Islet precursor cell (in vitro differentiated cells): ENCODE data around the gene CIAO2A.
"Not testable (repeated sequence)": the region's sequence is repeated elsewhere in the genome, so short reads cannot be mapped to it uniquely, and the experiment has no call there.

Experiments used
- DNase-seq: peaks from one replicate; pipeline ENCODE4 v3.0.0-alpha.2; 2018

Gene CIAO2A

DNA sequence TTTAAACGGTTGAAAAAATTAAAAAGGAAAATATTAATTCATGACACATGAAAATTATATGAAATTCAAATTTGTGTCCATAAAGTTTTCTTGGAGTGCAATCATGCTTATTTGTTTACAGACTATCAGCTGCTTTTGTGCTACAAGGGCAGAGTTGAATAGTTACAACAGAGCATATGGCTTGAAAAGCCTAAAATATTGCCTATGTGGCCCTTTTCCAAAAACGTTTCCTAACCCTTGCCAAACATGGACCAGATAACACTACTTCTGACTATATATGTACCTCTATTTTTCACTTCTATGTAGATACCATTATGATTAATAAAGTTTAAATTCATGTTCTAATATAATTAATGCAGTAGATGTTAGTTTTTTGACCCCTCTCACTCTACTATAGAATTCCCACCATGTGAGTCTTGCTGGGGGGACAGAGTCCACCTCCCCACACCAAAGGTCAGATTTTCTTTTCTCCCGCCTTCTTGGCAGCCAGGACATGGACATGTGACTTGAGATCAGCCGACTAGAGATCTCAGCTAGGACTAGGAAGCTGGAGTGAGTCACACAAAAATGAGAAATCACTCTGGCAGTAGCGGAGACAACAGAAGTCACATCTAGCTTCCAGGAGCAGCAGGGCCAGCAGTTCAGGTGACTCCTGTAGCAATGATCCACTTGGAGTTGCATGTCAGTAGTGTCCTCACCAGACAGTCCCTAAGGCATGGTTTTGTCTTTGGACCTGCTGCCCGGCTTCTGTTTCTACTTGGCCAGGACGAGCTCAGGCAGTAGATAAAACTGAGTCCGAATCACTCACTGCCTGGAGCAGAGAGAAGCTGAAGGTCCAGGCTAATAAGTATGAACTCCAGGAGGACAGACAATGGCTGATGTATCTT lies 22.4 kb downstream of the CIAO2A start:
- peak; percentile 67 for DNase-seq

DNA sequence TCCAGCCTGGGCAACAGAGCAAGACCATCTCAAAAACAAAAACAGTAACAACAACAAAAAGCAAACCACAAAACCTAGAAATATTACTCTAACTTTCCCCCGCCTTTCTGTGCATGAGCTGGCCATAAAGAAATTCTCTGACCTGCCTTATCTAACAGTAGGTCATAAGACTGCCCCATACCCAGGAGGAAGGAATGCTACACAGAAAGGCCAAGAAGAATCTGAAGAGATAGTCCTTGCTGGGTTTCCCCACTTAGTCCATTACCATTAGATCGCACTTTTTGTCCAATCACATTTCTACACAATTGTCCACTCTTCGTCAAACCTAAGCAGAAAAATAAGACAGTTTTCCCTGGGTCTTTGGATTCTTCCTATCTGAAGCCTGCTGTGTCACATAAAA lies 23.5 kb downstream of the CIAO2A start:
- DNase-seq: no peak

DNA sequence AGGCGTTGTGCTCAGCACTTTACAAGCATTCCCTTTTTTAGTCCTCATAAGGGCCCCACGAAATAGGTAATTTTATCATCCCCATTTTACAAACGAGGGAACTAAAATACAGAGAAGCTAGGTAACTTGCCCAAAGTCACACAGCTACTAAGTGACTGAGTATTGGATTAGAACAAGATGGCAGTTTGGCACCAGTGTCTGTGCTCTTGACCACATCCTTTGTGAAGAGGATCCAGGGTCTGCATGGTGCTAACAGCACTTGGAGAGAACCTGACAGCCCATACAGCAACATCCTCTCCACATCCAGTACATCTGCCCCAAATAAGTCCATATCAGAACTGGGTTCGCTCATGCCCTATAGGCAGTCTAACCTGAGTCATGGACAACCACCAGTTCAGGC lies 25.5 kb downstream of the CIAO2A start:
- DNase-seq: no peak

DNA sequence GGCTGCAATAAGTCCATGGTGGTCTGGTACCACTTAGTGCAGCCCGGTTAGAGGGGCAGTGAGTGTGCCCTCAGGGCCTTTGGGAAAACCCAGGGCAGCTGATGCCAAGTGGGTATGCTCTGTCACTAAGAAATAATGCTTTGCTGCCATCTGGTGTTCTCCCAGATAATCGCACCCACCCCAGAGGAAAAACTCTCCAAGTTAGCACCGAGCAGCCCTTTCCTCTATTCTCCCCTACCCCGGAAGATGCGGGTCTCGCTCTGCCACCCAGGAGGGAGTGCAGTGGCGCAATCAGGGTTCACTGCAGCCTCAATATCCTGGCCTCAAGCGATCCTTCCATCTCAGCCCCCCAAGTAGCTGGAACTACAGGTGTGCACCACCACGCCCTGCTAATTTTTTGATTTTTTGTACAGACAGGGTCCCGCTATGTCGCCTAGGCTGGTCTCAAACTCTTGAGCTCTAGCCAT lies 26.0 kb downstream of the CIAO2A start:
- peak; percentile 88 for DNase-seq

DNA sequence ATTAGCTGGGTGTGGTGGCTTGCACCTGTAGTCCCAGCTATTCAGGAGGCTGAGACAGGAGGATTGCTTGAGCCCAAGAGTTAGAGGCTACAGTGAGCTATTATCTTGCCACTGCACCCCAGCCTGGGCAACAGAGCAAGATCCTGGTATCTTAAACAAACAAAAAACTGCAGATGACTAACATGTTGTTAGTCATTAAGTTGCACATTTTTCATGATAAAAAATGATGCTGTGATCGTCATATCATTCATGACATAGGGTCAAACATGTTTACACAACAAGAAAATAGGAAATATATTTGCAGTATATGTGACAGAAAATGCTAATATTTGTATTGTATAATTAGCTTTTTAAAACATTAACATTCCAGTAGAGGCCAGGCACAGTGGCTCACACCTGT lies 27.2 kb downstream of the CIAO2A start:
- no peak for DNase-seq

DNA sequence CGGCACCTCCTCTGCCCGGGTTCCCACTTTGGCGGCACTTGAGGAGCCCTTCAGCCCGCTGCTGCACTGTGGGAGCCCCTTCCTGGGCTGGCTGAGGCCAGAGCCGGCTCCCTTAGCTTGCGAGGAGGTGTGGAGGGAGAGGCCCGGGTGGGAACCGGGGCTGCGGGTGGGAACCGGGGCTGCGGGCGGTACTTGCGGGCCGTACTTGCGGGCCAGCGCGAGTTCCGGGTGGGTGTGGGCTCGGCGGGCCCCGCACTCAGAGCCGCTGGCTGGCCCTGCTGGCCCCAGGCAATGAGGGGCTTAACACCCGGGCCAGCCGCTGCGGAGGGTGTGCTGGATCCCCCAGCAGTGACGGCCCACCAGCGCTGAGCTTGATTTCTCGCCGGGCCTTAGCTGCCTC lies 32.9 kb downstream of the CIAO2A start:
- no peak for DNase-seq

DNA sequence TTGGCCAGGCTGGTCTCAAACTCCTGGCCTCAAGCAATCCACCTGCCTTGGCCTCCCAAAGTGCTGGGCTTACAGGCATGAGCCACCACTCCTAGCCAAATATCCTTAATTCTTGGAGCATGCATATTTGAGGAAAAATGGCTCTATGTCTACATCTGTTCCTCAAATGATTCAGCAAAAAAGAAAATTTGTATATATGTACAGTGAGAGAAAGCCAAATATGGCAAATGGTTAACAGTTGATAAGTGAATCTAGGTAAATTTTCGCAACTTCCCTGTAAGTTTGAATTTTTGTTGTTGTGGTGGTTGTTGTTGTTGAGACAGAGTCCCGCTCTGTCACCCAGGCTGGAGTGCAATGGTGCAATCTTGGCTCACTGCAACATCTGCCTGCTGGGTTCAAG lies 34.5 kb downstream of the CIAO2A start:
- DNase-seq: not testable (repeated sequence)

DNA sequence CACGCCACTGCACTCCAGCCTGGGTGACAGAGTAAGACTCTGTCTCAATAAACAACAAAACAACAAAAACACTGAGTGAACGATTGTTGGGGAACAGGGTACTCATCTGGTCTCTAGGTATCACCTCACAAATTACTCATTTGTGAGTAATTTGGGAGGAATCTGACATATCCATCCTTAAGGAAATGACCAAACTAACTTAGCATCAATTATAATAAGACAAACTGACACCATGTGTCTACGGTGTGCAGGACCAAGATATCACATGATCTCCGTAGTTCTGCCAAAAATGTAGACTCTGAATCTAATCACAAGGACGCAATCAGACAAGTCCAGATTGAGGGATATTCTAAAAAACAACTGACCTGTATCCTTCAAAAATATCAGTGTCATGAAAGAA lies 35.4 kb downstream of the CIAO2A start:
- DNase-seq: no peak

DNA sequence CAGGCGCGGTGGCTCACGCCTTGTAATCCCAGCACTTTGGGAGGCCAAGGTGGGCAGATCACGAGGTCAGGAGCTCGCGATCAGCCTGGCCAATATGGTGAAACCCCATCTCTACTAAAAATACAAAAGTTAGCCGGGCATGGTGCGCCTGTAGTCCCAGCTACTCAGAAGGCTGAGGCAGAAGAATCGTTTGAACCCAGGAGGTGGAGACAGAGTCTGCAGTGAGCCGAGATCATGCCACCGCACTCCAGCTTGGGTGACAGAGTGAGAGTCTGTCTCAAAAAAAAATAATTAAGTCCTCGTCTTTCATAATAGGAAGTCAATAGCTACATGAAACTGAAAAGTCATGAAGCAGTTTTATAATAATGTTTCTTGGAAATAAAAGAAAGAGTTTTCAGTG lies 40.0 kb downstream of the CIAO2A start:
- DNase-seq: not testable (repeated sequence)

DNA sequence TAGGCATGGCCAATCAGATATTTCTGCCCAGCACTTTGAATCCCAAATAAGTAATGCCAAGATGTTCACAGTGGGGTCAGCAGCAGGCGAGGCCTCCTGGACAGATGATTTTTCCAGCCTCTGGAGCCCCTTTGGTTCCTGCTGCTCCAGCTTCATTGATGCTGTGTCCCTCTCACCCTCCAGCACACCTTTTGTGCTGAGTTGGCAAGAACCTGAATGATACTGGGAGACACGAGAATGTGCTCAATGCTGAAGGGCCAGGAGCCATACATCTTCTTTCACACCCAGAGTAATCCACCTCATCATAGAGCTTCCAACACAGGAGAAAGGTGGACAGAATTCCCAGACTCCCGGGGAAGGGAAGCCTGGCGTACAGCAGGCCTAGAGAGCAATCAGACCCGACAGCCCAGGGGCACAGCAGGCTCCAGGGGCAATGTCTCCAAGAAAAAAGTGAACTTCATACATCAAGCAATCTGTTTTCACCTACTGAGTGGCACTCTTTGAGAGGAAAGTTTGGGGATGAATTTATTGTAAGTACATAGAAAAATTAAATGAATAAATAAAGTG lies 40.6 kb downstream of the CIAO2A start:
- no peak for DNase-seq

DNA sequence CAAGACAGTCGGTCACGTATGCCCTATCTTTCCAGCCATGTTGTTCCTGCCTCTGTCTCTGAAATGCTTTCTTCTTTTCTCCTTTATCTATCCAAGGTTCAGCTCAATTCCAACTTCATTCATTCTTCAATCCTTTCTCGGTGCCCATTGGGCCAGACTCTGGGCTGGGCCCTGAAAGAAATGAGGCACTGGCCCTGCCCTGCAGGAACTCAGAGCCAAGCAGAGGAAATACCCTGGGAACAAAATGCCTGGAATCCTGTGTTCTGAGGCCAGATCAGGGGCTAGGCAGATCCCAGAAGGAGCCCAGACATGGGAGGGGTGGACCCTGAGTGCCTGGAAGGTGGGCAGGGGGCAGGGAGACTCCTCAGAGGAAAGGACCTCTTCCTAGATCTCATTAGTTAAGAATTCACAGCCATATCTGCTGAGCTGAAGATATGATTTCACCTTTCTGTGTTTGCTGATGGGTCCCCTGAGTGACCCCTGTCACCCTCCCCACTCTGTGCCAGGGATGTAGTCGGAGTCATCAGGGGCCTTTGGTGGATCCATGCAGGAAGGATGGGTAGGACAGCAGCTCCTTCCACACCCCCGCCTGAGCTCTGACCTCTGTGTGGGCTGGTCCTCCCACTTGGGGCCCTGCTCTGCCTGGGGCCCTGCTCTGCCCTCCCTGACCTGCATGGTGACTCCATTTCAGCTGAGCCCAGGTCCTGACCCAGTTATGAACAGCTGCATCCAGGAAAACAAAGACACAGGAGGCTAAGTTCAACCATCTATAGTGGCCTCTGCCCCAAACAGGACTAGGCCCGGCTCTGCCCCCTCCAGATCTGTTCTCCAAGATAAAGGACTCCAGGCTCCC lies 42.0 kb downstream of the CIAO2A start:
- no peak for DNase-seq

DNA sequence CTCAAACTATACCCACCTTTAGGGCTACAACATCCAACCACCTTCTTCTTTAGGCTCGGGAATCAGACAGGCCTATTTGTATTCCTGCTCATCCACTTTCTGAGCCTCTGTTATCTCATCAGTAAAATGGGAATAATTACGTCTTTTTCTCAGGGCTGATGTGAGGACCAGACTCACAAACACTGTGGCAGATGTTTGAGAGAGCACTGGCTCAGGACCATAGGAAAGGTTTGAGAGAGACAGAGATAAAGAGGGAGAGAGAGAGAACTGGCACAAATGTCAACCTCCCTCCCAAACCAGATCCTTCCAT lies 42.6 kb downstream of the CIAO2A start:
- no peak for DNase-seq

DNA sequence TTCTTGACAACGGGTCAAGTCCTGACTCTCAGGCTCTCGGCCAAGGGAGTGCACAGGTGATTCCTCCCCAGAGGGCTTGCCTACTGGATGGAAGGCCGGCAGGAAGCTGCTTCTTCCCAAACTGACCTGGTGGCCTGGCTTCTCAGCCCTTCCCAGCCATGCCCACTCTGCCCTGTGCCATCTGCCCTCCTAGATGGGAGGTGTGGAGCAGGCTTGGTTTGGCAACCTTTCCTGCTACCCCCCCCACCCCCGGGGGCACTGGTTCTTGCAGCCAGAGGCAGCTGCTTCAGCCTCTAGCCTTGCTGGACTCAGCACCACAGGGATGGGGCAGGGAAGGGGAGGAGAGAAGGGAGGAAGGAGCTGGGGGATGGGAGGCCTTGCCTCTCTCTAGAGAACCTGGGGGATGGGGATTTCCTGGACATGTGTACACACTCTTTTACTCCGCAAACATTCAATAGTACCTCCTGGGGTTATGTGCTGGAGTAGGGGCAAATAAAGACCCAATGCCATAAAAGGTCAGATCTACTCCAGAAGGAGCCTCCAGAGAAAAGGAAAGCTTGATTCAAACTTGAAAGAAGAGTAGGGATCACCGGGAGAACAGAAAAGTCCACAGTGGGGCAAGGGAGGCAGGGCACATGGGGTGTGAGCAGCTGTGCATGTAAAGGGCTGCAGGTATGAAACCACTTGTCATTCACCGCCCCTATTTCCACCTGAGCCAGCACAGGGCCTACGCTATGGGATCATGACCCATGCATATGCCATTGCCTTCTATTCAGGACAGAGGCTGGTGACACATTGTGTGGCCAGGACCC lies 43.2 kb downstream of the CIAO2A start:
- DNase-seq: no peak

DNA sequence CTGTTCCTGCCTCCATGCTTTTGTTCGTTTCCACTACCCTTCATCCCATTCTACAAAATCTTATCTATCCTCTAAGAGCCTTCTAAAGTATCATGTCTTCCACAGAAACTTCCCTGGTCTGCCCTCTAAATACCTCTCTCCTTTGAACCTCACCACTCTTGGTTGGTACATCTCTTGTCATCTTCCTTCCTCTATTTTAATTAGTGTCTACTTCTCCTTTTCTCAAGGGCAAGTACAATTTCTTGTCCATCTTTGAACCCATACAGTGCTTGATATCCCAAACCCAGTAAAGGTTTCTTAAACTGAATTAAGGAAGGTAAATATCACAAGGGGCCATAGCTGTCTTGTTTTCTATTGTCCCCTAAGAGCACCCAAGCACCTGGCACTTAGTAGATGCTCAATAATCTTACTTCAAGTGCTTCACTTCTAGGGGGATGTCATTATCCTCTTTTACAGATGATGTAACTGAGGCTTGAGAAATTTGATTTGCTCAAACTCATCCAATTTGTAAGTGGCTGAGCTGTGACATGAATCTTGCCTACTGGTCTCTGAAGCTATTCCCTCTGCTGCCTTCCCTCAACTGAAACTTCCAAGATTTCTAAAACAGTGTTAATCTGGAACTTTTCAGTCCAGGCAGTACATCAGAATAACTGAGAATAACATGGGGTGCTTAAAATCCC lies 44.7 kb downstream of the CIAO2A start:
- DNase-seq: no peak

DNA sequence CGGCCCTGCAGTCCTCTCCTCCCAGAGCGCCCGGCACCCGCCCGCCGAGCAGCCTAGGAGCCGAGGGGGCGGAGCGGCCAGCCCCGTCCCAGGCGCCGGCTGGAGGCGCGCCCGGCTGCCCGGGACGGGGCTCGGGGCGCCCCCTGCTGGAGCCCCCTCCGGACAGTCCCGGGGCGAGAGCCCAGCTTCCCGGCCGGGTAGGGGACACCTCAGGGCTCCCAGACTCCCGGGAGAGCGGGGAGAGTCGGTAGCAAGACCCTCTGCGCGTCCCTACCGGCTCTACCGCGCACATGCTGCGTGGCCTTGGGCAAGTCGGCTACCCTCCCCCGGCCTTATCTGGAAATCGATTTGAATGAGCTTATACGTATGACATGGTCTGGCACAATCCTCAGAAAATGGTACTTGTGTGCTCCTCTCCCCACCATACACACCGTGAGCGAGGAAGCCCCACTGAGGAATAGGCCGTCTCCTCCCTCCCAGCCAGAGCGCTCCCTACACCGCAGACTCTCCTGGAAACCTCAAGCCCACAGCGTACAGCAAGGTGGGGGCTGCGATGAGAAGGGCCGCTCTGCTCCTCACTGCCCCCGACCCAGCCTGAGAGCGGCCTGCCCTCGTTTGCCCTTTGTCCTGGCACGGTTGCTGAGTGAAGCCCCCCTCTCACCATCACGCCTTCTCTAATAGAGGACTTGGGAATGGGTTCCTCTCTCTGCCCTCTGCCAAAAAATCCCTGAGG lies 47.1 kb downstream of the CIAO2A start, which contains the start of gene DAPK2:
Gene DAPK2 (minus strand): TSS at position 65 of the 733 bp plus-strand sequence. CDS start 6,224 bp downstream, outside the sequence.
- DNase-seq: peak; percentile 80

DNA sequence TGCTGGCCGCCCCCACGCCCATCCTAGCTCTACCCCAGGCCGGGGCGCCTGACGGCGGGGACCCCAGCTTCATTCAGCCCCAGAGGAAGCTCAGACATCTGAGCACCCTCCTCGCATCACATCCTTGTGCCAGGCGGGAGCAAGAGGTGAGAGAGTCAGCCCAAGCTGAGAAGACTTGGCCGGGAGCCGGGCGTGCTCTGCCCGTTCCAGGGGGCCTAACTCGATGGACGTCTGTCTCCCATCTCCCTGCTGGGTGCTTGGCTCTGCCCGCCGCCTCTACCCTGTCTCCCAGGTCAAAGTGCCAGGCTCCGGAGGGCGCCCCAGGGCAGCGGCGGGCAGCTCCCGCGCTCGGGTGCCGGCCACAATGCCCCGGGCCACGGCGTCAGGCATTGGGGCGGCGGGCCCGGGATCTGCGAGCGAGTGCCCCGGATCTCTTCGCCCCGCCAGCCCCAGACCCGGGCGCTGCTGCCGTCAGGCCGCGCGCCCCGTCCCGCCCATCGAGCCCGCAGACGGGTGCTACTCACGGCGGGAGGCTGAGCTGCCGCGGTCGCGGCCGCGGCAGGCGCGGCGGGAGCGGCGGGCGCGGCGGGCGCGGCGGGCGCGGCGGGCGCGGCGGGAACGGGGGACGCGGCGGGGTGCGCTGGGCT lies 47.7 kb downstream of the CIAO2A start:
- no peak for DNase-seq

DNA sequence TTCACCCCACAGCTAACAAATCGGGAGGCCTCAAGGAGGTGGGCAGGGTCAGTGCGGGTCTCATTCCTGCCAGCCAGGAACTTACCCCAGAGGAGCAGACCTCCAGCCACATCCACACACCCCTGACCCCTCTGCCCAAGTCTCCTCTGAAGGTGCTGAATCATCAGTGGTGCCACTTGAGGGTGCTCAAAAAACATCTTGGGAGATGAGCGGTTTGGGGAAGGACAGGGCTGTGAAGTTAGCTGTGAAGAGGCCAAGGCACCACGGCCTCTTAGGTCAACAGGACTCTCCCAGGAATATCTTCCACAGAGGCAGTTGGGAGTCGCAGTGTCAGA lies 48.6 kb downstream of the CIAO2A start:
- no peak for DNase-seq

DNA sequence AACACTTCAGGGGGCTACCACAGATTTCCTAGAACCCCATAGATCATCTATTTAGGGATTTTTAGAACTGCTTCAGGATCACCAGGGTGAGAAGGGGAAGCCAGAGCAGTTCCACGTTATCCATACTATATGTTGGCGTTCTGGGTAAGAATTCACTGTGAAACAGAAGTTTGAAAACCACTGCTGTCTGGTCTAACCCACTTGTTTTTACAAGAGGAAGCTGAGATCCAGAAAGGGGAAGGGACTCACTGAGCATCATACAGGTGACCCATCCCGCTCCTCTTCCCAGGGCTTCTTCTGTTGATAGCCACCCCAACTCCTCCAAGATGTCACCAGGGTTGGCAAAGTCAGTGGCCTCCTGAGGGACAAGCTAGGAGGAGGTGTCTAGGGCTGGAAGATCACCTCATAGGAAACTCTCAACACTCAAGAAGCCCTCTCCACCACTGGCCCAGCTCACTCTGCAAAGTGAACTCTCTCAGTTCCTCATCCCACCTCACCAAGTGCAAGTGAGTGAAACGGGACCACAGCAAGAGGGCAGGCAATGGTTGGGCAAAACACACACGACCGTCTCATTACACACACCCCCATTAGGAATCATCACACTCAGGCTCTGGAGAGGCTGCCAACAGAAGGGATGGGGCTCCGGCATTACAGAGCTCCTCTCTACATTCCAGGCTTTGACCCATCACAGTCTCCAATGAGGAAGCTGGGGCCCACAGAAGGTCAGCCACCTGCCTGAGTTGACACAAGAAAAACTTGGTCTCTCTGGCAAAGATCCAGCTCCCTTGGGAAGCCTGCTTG lies 49.1 kb downstream of the CIAO2A start:
- DNase-seq: no peak

DNA sequence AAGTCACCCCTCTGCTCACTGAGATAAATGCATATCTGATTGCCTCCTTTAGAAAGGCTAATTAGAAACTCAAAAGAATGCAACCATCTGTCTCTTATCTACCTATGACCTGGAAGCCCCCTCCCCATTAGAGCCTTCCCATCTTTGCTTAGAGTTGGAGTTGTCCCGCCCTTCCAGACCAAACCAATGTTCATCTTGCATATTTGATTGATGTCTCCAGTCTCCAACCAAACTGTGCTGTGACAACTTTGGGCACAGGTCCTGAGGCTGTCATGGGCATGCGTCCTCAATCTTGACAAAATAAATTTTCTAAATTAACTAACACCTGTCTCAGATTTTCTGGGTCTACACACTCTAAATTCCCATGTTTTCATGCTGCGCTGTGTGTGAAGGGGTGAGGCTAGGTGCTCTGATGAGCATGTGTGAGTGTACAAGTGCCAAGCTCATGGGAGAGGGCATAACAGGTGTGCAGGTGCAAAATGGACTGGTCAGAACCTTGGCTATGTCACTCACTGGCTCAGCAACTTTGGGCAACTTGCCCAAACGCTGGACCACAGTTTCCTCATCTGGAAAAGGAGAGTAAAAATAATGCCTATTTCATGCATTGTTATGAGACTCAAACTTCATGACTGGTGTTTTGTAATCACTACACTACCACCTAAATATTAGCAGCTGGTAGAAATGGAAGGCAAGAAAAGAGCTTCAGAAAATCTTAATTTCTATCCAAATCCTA lies 54.6 kb downstream of the CIAO2A start:
- no peak for DNase-seq
